HG02623 (cell line): ENCODE results near the gene TMBIM4.
"Not testable (repeated sequence)": the region's sequence is repeated elsewhere in the genome, so short reads cannot be mapped to it uniquely, and the experiment has no call there.

ENCODE experiments used
- ATAC-seq: cut with Tn5 transposase; IDR thresholded peaks from one replicate; pipeline ENCODE4 v1.9.1; 2021; ENCODE audit warnings: moderate library complexity; ENCODE audit not compliant: unreplicated experiment

The TMBIM4 gene, protein sequence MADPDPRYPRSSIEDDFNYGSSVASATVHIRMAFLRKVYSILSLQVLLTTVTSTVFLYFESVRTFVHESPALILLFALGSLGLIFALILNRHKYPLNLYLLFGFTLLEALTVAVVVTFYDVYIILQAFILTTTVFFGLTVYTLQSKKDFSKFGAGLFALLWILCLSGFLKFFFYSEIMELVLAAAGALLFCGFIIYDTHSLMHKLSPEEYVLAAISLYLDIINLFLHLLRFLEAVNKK

DNA sequence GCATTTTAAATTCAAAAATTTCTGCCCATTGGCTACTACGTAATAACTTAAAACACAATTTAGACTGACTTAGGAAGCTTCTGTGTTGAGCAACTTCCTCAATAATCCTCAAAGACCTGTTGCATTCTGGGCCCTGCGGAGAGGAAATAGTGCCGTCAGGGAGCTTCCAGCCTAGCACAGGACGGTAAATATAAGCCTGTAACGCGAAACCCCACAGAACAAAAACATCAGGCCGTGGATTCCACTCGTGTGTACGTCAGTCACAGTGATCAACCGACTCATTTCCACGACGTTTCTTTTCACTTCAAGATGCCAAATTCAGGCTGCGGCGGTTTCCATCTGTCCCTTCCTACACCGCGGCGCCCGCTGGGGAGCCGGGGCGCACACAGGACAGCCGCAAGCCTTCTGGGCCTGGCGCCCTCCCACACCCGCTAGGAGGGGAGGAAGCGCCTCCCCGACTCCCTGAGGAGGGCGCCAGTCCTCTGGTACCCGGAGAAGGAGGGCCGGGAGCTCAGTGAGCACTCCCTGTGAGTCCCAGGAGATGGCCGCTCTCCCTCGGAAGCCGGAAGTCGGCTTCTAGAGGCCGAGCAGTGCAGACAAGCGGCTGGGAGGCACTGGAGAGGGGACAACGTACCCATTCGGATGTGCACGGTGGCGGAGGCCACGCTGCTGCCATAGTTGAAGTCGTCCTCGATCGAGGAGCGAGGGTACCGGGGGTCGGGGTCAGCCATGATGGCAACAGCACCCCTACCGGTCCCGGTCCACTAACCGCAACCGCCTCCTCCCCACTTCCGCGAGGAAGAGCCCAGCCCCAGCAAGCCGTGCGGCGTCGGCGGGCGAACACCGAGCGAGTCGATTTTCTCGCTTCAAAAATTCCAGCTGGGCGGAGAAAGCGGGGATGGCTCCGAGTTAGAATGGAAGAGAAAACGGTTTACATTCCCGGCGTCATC lies at the start of gene TMBIM4:
Gene TMBIM4 (minus strand): TSS at position 776 of the 950 bp plus-strand sequence. CDS start 45 bp downstream, at position 731.
- ATAC-seq: peak; percentile 80

DNA sequence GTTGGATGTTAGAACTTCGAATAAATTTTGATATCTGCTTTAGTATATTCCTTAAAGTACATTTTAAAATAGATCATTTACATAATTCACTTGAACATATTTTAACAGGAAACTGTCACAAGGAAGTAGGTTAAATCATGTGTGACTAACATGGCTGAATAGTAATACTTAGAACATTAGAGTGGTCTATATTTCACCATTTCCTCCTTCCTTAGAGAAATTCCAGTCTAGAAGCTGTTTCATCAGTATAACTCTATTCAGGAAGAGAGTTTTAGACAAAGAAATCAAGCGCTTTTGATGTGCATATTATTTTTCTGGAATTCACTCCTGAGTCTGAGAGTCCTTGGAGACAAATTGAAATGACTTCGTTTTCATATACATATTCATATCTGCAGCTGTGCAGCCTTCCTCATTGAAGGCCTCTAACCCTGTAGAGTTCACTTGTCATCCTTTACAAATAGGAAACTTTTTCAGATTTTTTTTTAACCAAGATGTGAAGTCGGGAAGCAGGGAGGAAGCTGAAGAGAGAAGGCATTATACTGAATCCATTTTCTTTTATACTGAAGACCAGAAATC lies 47.6 kb upstream of the TMBIM4 start:
- ATAC-seq: no peak

GRCh38 chr12:66213011-66213410 lies 43.2 kb upstream of the TMBIM4 start:
- ATAC-seq: not testable (repeated sequence)

DNA sequence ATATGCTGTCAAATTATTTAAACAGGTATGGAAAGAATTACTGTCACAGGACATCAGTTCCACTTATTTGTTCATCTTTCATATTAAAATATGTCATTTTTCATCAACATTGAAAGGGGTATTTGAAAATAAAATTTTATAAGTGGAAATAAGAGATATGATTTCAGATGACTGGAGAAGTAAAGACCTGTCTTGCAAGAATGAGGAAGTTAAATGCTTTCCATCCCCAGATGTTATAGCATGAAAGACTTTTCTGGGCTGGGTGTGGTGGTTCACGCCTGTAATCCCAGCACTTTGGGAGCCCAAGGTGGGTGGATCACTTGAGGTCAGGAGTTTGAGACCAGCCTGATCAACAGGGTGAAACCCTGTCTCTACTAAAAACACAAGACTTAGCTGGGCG lies 41.8 kb upstream of the TMBIM4 start:
- not testable (repeated sequence) for ATAC-seq

DNA sequence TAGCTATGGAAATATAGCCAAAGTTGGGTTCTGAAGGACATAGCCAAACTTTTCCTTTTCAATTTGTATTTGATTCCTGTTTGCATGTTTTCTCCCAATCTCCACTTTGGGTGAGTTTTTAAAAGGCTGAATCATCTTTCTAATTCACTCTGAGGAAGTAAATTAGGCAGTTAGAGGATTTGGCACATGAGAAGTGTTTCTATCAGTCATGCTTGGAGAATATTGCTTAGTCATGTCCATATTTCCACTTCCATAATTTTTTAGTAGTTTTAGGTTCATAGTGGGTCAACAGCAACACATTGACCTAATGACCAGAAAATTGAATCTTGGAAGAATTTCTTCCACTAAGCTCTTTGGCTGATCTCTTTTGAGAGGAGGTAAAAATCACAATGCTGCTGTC lies 41.0 kb upstream of the TMBIM4 start:
- no peak for ATAC-seq

GRCh38 chr12:66206141-66206540 lies 36.3 kb upstream of the TMBIM4 start:
- ATAC-seq: no peak

GRCh38 chr12:66203820-66204219 lies 34.0 kb upstream of the TMBIM4 start:
- ATAC-seq: no peak

DNA sequence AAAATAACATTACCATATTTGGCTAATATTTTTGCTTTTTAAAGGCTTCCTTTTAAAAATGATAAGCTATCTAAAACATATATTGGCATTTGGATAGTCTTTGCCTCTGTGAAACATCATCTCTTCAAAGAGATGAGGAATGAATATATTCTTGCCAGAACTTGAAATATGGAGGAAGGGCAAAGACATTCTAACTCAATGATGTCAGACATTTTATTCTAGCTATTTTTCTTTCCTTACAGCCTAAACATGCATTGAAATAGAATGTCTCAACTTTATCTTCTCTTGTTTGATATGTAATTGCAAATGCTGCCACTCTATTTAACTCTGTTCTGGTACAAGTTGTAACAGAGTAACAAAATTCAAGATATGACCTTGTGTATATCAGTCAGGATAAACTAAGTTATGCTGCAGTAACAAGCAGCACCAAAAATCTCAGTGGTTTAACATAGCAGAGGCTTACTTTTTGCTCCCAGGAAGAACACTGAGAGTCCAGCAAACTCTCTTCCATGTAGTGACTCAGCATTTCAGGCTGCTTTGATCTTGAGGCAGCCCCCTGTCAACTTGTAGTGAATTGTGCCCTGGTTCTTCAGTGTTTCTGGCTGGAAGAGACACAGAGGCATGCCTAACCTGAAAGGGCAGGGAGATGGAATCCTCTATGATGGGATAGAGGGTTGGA lies 30.2 kb upstream of the TMBIM4 start:
- ATAC-seq: no peak

DNA sequence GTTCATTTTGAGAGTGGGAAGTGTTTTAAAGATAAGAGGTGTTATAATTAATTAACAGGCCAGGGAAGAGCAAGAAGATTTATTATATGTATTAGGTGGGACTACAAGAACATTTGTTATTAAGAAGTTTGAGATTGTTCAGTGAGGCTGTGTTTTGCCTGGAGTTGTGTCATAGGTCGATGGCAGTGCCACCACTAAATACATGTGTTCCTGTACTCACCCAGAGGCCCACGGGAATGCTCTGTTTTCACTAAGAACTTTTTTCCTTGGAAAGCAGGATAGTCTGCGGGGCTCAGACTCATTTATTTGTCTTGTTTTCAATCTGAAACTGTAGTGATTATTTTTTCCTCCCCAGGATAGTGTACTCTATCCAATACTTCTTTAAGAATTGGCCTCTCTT lies 29.3 kb upstream of the TMBIM4 start:
- no peak for ATAC-seq

GRCh38 chr12:66197495-66197921 lies 27.7 kb upstream of the TMBIM4 start:
- ATAC-seq: no peak

- ATAC-seq: peak; percentile 91
Observed at GRCh38 chr12:66196806-66197205, 27.0 kb upstream of the TMBIM4 start.

GRCh38 chr12:66195242-66195641 lies 25.4 kb upstream of the TMBIM4 start:
- ATAC-seq: no peak

GRCh38 chr12:66194122-66194521 lies 24.3 kb upstream of the TMBIM4 start:
- no peak for ATAC-seq

DNA sequence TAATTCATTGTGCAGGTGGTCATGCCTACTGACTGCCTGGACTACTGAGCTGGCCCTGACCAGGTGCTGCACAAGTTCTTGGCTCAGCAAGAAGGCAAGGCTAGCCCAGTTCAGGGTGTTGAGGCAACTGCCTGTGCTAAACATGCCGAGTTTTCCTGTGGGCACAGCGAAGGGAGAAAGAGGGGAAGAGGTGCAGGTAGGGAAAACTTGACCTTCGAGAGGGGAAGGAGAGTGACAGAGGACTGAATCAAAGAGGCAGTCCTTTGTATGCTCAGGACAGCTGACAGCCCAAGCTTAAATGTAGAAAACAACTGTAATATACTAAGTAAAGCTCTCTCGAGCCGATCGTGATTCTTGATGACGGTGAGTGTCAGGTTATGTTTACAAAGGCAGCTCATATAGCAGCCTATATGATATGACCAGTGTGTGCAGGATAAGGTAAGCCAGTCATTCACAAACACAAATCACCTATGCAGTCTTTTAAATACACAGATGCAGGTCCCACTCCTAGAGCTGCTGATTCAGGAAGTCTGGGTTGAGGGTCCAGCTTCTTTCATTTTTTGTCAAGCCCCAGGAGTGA lies 21.8 kb upstream of the TMBIM4 start:
- no peak for ATAC-seq

- ATAC-seq: no peak
Observed at GRCh38 chr12:66190519-66191370, 20.9 kb upstream of the TMBIM4 start.

DNA sequence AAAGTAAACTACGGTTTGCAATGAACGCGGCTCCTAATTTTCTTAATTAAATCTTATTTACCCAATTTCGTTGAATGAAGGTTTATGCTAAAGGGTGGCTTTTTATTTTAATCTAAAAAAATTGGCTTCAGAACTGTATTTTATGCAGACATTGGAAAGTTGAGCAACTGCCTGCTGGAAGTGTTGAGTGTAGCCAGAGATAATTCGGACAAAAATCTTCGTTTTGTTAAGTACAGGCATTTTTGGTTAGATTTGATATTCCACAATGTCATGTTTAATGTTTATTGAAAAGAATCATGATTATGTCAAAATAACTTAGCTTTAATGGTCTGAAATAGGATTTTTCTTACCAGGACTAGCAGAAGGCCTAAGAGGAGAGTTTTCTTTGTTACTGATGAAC lies 20.1 kb upstream of the TMBIM4 start:
- ATAC-seq: no peak

- peak; percentile 6 for ATAC-seq
Observed at GRCh38 chr12:66189486-66189843, 19.7 kb upstream of the TMBIM4 start.

- peak; percentile 56 for ATAC-seq
Observed at GRCh38 chr12:66188584-66189485, 19.0 kb upstream of the TMBIM4 start, which contains the start of gene IRAK3. TSS of gene IRAK3 (plus strand) at chr12:66189214. CDS start at chr12:66189300, 86 bp downstream.

- ATAC-seq: no peak
Observed at GRCh38 chr12:66187821-66188220, 18.0 kb upstream of the TMBIM4 start.
